Raji (cell line): ENCODE results near the gene TBCK.

Experiments
- POLR2A ChIP-seq: IDR thresholded peaks from 2 replicates; pipeline ENCODE4 v1.6.1; 2011; ENCODE audit warnings: low read depth, low read length, control low read depth; ENCODE audit not compliant: insufficient read depth

Gene TBCK

GRCh38 chr4:106334741-106335470 is 18.9 kb upstream of the TBCK start:
- TF ChIP-seq POLR2A, result no peak

DNA sequence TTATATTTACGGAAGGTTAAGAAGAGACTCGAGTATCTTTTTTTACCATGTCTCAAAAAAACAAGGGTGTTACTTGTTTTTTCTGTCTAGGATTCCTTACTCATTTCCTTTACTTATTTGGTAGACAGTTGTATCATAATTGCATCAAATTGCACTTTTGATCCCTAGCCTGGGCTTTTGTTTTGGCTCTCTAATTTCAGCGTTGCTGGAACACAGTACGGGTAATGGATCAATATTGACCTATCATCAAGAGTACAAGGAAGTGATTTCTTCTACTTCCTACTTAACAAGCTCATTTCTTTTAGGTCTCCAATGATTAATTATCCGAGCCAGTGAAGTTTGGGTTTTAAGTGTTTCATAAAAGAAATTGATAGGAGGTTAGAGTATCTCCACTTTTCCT is 17.2 kb upstream of the TBCK start:
- no peak for TF ChIP-seq POLR2A

DNA sequence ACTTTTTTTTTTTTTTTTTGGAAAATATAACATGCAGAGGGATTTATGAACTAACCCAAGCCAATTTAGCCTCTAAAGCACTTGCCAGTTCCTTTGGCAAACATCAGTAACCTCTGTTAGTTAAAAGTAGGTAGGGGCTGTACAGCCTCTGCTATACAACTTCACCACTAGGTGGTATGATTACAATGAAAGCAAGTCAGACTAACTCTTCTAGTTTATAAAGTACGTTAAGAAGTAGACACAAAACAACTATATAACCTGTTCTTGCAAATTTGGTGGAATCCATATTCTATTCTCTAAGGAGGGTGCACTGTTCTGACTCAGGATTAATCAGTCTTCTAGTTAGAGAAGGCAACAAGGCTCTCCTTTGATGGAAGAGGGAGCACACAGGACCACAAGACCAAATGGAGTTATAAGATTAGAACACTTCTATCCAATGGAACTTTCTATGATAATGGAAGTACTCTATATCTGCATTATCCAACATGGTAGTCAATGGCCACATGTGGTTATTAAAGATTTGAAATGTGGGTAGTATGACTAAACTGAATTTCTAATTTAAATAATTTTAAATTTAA is 13.1 kb upstream of the TBCK start:
- no peak for TF ChIP-seq POLR2A

DNA sequence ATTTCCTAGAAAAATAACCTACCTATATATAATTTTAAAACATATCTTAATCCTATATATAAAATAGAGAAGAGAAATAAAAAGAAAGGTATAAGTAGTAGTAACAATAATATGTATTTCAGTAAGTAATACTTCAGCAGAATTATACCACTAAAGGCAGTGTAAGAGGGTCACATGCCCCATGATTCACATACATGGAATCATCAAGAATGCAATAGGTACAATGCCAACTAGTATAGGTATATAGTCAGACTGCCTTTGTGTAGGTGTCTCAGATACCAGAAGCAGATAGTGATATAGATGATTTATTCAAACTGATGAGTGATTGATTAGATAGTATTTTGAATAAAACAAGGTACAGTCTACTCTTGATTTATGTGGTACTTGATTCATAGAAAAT is 9.8 kb upstream of the TBCK start:
- TF ChIP-seq POLR2A, result no peak

DNA sequence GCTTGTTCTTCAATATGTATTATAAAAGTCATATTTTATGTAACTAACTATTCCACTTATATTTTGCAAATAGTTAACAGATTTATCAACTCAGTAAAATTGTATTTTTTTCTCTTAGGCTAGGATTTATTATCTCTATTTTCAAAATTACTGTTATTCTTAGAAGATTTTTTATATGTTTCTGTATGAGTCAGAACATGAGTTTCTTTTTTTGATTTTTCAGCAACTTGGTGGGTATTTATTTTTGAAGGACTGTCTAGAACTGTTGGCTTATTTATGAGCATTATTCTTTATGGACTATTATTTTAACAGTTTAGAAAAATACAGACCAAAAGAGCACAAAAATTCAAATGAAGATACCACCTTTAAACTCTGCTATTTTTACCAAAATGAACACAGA is 7.1 kb upstream of the TBCK start:
- TF ChIP-seq POLR2A, result no peak

GRCh38 chr4:106320235-106320634 is 4.2 kb upstream of the TBCK start:
- TF ChIP-seq POLR2A, result no peak

GRCh38 chr4:106318511-106318910 is 2.5 kb upstream of the TBCK start:
- TF ChIP-seq POLR2A, result no peak

- TF ChIP-seq POLR2A, result no peak
Observed at GRCh38 chr4:106317815-106318214, 1.8 kb upstream of the TBCK start.

- TF ChIP-seq POLR2A, result no peak
Observed at GRCh38 chr4:106316773-106317409, 882 bp upstream of the TBCK start.

DNA sequence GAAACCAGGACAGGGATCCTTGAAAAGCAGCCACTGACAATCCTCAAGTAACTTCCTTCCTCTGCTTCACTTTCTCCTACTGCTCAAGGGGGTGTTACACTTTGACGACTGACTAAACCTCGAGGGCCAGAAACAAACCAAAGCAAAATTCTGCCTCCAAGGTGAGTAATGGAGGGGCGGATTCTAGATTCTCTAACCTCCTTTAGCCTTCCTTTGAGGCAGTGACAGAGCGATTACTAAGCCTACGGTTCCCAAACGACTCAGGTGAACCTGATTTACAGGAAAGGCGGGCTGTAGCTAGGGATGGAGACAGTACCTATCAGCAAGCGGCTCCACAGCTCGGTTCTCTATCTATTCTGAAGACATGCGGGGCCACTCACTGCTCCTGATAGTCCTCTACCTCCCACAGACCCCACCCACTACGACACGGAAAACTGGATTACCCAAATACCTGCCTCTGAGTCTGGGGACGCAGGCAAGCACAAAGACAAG is 487 bp downstream of the TBCK start:
- no peak for TF ChIP-seq POLR2A

DNA sequence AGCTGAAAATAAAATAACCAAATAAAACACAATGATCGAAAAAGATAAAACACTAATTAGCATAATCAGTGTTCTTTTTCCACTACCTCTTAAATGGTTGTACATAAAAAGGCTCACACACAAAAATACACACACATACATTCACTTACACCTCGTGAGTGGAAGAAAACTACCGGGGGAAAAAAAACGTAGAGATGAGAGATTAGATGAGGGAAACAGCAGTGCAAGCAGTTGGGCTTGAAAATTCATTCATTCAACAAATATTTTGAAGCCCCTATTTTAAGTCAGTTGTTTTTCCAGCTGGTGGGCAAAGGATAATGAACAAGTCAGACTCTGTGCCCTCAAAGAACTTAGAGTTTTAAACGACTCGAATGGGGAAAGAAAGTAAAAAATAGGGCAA is 1.0 kb downstream of the TBCK start:
- no peak for TF ChIP-seq POLR2A

- no peak for TF ChIP-seq POLR2A
Observed at GRCh38 chr4:106312997-106313522, 2.9 kb downstream of the TBCK start.

DNA sequence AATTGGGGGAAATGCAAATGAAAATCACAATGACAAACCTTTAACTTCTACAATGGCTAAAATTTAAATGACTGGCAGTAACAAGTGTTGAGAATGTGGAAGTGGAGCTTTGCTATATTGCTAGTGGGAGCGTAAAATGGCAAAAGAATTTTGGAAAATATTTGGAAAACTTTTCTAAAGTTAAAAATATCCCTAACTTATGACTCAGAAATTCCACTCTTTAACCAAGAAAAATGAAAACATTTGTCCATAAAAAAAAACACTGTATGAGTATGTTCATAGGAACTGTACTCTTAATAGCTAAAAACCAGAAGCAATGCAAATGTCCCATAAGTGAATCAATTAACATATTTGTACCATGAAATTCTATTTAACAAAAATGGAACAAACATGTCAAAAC is 3.6 kb downstream of the TBCK start:
- no peak for TF ChIP-seq POLR2A

DNA sequence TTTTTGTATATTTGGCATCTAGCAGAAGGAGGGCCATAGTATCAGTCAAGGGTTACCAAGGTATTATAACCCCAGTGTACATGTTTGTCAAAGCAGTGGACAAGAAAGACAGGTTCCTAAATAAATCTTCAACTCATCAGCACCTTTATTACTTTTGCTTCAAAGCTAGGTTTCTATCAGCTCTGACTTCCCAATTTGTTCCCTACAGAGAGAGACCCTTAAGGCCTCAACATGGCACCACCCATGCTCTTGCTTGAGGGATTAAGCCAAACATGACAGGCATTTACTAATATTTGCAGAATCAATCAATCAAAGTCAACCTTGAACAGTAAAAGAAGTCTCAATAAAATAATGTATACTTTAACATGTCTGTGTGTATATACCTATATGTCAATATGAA is 9.4 kb downstream of the TBCK start:
- TF ChIP-seq POLR2A, result no peak

GRCh38 chr4:106305435-106306055 is 10.5 kb downstream of the TBCK start:
- TF ChIP-seq POLR2A, result no peak

DNA sequence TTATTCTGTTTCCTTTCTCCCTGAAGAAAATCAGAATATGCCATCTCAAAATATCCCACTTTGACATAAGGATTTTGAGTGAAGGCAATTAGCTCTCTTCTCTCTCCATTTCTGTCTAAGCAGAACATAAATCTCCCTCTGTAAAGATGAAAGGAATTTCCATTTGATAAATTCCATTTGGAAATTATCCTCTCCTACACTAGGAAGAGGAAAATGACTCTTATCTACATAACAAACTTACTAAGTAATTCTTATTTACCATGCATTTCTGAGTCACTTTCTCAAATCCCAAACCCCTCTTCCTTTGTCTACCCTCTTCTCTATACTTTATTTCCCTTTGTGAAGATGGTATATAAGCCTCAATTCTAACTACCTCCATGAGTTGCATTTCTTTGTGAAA is 11.4 kb downstream of the TBCK start:
- no peak for TF ChIP-seq POLR2A
